ENCODE results near the gene NARF. TPM values are rescaled to one million over a fixed set of nuclear protein-coding genes. Genes with fewer than 3 reads are reported as not detected.

Gene NARF
- total RNA-seq (2021; fragmentation: NEBNext Ultra II Directional; extraction: Animal tissue kit (Norgen Biotek cat#: 25700)) (87.4 and 97.4 TPM in 2 replicates), polyA plus RNA-seq (2011; rRNA removed) (131 and 161 TPM in 2 replicates), polyA minus RNA-seq (2011; rRNA and poly(A)+ RNA removed) (87.8 and 110 TPM in 2 replicates)
- 156 TPM for polyA plus RNA-seq (2011; cell fraction: cytosol; rRNA removed)
- polyA plus RNA-seq (2011; cell fraction: nucleus; rRNA removed) = 116 TPM
- 89.4 to 142 TPM (median 122 TPM) in 4 replicates for polyA plus RNA-seq (2012, experiment 1 of 2)
- 150 TPM for polyA plus RNA-seq (2012, experiment 2 of 2)
- polyA plus RNA-seq (2013, experiment 1 of 2) = 84.3 TPM
- 84.4 TPM for polyA plus RNA-seq (2013, experiment 2 of 2)
- 48.8 TPM for polyA minus RNA-seq (2011; cell fraction: cytosol; rRNA and poly(A)+ RNA removed)
- polyA minus RNA-seq (2011; cell fraction: nucleus; rRNA and poly(A)+ RNA removed) = 33.9 TPM
- long read RNA-seq, experiment 1, partial matches to known transcripts = 17 of 51 reads
- long read RNA-seq, experiment 1, other reads (novel, unspliced or antisense) = 34 of 51 reads
- long read RNA-seq, experiment 2, transcript NARF-201 (11 exons, 3,949 nt) = major isoform, 86 of 122 reads
- long read RNA-seq, experiment 2, partial matches to known transcripts = 10 of 122 reads
- long read RNA-seq, experiment 2, other reads (novel, unspliced or antisense) = 23 of 122 reads

DNA sequence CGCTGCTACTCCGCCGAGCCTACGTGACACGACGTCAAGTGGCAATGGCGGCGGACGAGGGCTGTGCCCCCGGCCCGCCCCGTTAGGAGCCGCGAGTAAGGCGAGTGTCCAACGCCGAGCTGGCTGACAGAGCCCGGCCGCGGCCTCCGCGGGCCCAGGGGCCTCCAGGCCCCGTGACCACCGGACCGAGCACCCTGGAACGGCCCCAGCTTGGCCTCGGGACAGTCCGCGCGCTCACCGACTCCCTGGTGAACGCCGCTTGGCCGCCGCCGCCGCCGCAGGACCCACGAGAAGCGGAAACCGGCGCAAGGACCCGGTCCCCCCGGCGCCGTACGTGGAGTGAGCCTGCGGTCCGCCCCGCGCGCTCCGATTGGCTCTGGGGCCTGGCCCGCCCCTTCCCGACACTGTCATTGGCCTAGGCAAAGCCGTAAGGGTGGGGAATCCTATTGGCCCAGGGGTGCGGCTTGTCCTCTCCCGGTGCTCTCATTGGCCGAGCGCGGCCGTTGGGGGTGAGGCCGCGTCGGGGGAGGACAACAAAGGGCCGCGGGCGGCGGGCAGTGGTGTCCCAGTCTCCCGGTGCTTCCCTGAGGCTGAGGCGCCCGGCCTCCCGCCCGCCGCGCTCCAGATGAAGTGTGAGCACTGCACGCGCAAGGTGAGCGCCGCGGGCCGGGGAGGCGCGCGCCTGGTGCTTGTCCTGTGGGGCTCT, at the start of gene NARF:
NARF (plus strand) TSS at position 563 of the 706 bp plus-strand sequence; CDS start at position 626, 63 bp downstream.
- no peak for FAIRE-seq
- no peak within 1 kb of the TSS for H2BK15ac ChIP-seq (ENCODE audit: low read length)
- no peak within 1 kb of the TSS for H2AK5ac ChIP-seq (ENCODE audit: low read depth, low read length)
- no peaks in the 10 kb centered on the region for H3K27me3 ChIP-seq (replicated peaks in 1 of 4; ENCODE audit: control insufficient read depth in 3 of 4, extremely low read depth in 1 of 4, insufficient read depth in 3 of 4, low read length in 3 of 4)
- peaks cover 0 to 8% (median 3%) of the 10 kb centered on the region in 4 experiments; a peak in 4 of 7 replicates for H3K4me1 ChIP-seq (replicated peaks in 1 of 4; ENCODE audit: control insufficient read depth in 3 of 4, insufficient read depth in 4 of 4, low read length in 3 of 4)
- peak within 1 kb of the TSS; percentile 86 for H3K27ac ChIP-seq (ENCODE audit: low read depth, low read length)
- H3K9ac ChIP-seq (replicated peaks in 1 of 4; ENCODE audit: extremely low read depth in 1 of 4, low read depth in 3 of 4, low read length in 3 of 4) = peak within 1 kb of the TSS; percentile 71 to 95 (median 81)
- H3K56ac ChIP-seq (replicated peaks; ENCODE audit: insufficient read length, low read depth, low read length) = peak within 1 kb of the TSS; percentile 79
- peak within 1 kb of the TSS; percentile 77 to 86 (median 81) for H3K4me3 ChIP-seq (ENCODE audit: extremely low read depth in 1 of 4, insufficient read depth in 2 of 4, low read depth in 3 of 4, low read length in 4 of 4)
- H3K14ac ChIP-seq (ENCODE audit: insufficient read length) = no peak within 1 kb of the TSS
- H2AFZ ChIP-seq (ENCODE audit: low read length) = no peak within 1 kb of the TSS; the same call in 1 of the 2 replicates
- peak within 1 kb of the TSS; percentile 86 to 99 for H3K4me2 ChIP-seq (ENCODE audit: insufficient read depth in 1 of 2, low read depth in 2 of 2, low read length in 2 of 2)
- no peak within 1 kb of the TSS for H3K23ac ChIP-seq (ENCODE audit: insufficient read length)
- H3K9me3 ChIP-seq (ENCODE audit: insufficient read depth in 2 of 2, low read depth in 1 of 2, low read length in 1 of 2) = peaks cover 2 to 8% of the 10 kb centered on the region in 2 experiments; a peak in 2 of 4 replicates
- peaks cover 6 to 11% (median 10%) of the 10 kb centered on the region in 4 experiments; a peak in 7 of 8 replicates for H3K36me3 ChIP-seq (ENCODE audit: control insufficient read depth in 2 of 4, insufficient read depth in 4 of 4, low read length in 3 of 4)
- H3K79me1 ChIP-seq (ENCODE audit: low read depth, low read length) = 0 out of 2 replicates have a peak, but pooled peaks cover 4% of the 10 kb centered on the region
- peak within 1 kb of the TSS; percentile 83; the same call in 1 of the 2 replicates for H4K8ac ChIP-seq (ENCODE audit: extremely low read depth, insufficient read depth, low read length)
- peak within 1 kb of the TSS; percentile 79 for H3K18ac ChIP-seq (ENCODE audit: extremely low read depth, low read length)
- no peak within 1 kb of the TSS for H3K4ac ChIP-seq (replicated peaks; ENCODE audit: insufficient read length, low read depth, low read length)
- CTCF ChIA-PET (ENCODE audit: partially characterized antibody) = no interaction called here
- DNase-seq (ENCODE audit: low read depth in 1 of 2, low spot score in 2 of 2) = peak; percentile 88 to 91
- peaks cover 3 to 11% of the 10 kb centered on the region in 2 experiments for H4K20me1 ChIP-seq (replicated peaks in 1 of 2; ENCODE audit: control insufficient read depth in 1 of 2, insufficient read depth in 2 of 2, low read length in 2 of 2)
- H2BK120ac ChIP-seq (replicated peaks; ENCODE audit: low read depth, low read length) = no peak within 1 kb of the TSS
- peaks cover 0 to 3% of the 10 kb centered on the region in 2 experiments; a peak in 1 of 4 replicates for H3K79me2 ChIP-seq (ENCODE audit: control insufficient read depth in 1 of 2, insufficient read depth in 2 of 2, low read length in 2 of 2)
- POLR2A ChIA-PET (ENCODE audit: partially characterized antibody) = interaction anchor here (1.6 to 1.8 kb wide), 2 partner anchors 9 to 19 kb away, joined by 5 read pairs; no protein-coding TSS in a partner anchor
- peaks cover 2% of the 10 kb centered on the region; the same call in 1 of the 2 replicates for H3K23me2 ChIP-seq (ENCODE audit: low read depth, low read length)
- H2BK20ac ChIP-seq (ENCODE audit: low read length) = no peak within 1 kb of the TSS
- 1% methylated on average over 67 of the region's 85 CpGs; no CpG with 5 or more reads in 1 of the 2 experiments for WGBS, 2 experiments (ENCODE audit: extremely low coverage in 1 of 2, insufficient coverage in 1 of 2, insufficient read length in 1 of 2, insufficient replicate concordance in 2 of 2, low coverage in 1 of 2, low lambda C conversion rate in 2 of 2, missing lambda C conversion rate in 1 of 2)
- H4K5ac ChIP-seq (ENCODE audit: insufficient read length, low read depth, low read length) = peak within 1 kb of the TSS; percentile 81
- H2BK5ac ChIP-seq (ENCODE audit: low read depth, low read length) = peak within 1 kb of the TSS; percentile 57; the same call in 1 of the 2 replicates
- no peak within 1 kb of the TSS for H2BK12ac ChIP-seq (ENCODE audit: low read depth, low read length)
- no peak within 1 kb of the TSS for H4K91ac ChIP-seq (replicated peaks; ENCODE audit: insufficient read length, low read length)
- TF ChIP-seq CREB1 (IDR thresholded peaks at IDR 0.05) (peak; percentile 56; the same call in 1 of the 2 replicates), CHD2 (IDR thresholded peaks at IDR 0.05; ENCODE audit: low read length) (peak; percentile 81), KDM1A (IDR thresholded peaks at IDR 0.05; ENCODE audit: borderline replicate concordance, low read length) (no peak), JUN (IDR thresholded peaks at IDR 0.05; ENCODE audit: low read depth, low read length) (no peak), POLR2AphosphoS5 (IDR thresholded peaks at IDR 0.05; ENCODE audit: low read depth, low read length) (peak; percentile 63; the same call in 1 of the 2 replicates), TAF1 (IDR thresholded peaks at IDR 0.05; ENCODE audit: low read depth, low read length) (peak; percentile 82), GTF2F1 (IDR thresholded peaks at IDR 0.05; ENCODE audit: borderline replicate concordance, low read depth, low read length) (no peak), SP2 (IDR thresholded peaks at IDR 0.05; ENCODE audit: low read length) (peak; percentile 48), POLR2A (IDR thresholded peaks at IDR 0.05; ENCODE audit: control extremely low read depth in 1 of 2, low read depth in 2 of 2, low read length in 2 of 2) (peak; percentile 79 to 91)
